Skeletal muscle tissue (tissue), 5 donors: Measurements from ENCODE around the gene C12orf56. TPM values are rescaled to one million over a fixed set of nuclear protein-coding genes. Genes with fewer than 3 reads are reported as not detected.
A peak's percentile ranks its signal among the peaks of the same experiment; 100 is the strongest.
"Not testable (repeated sequence)": the region's sequence is repeated elsewhere in the genome, so short reads cannot be mapped to it uniquely, and the experiment has no call there.

Experiments
- H3K27ac ChIP-seq: one replicate; pipeline ENCODE4 v1.7.0; 2013; ENCODE audit warnings: mild to moderate bottlenecking, low read depth, low read length, inconsistent platforms
- H3K27me3 ChIP-seq, 3 donors: one replicate each; pipeline ENCODE4 v1.7.0; 2013; ENCODE audit warnings: low read length in 3 of 3; ENCODE audit not compliant: control insufficient read depth in 3 of 3, insufficient read depth in 3 of 3
- H3K36me3 ChIP-seq, 3 donors: one replicate each; pipeline ENCODE4 v1.7.0; 2013; ENCODE audit warnings: low read length in 3 of 3; ENCODE audit not compliant: control insufficient read depth in 3 of 3, insufficient read depth in 3 of 3
- H3K4me1 ChIP-seq, 3 donors: one replicate each; pipeline ENCODE4 v1.7.0; 2013; ENCODE audit warnings: low read length in 3 of 3, mild to moderate bottlenecking in 3 of 3; ENCODE audit not compliant: control insufficient read depth in 3 of 3, insufficient read depth in 3 of 3
- H3K4me3 ChIP-seq, 3 donors: one replicate each; pipeline ENCODE4 v1.7.0; 2013; ENCODE audit warnings: low read length in 3 of 3
- H3K9ac ChIP-seq, 3 donors: one replicate each; pipeline ENCODE4 v1.7.0; 2013; ENCODE audit warnings: low read length in 3 of 3, mild to moderate bottlenecking in 3 of 3, moderate library complexity in 2 of 3, low read depth in 1 of 3
- H3K9me3 ChIP-seq, 3 donors: one replicate each; pipeline ENCODE4 v1.7.0; 2013; ENCODE audit warnings: low read length in 3 of 3; ENCODE audit not compliant: control insufficient read depth in 3 of 3
- small RNA-seq: library from RNA; depleted of rRNA; stranded (forward); fragments of <200 nt; gene quantifications from one replicate; pipeline ENCODE3, GENCODE V24; 2014
- total RNA-seq: library from RNA; depleted of rRNA; stranded (reverse); fragments of >200 nt; gene quantifications from one replicate; pipeline ENCODE4 v1.2.3, GENCODE V29; 2014
- donor health status: Osteomylitis.

C12orf56 gene
- total RNA-seq, 1 donor from 2014 or later, result 0.52 TPM

- peaks cover 0 to 12% (median 6%) of the 10 kb centered on the region in 3 donors for H3K4me1 ChIP-seq
- peak within 1 kb of the TSS; percentile 86 for H3K27ac ChIP-seq
- peak within 1 kb of the TSS; percentile 83 to 94 (median 93) for H3K4me3 ChIP-seq
- peak within 1 kb of the TSS; percentile 82 to 95 (median 92) for H3K9ac ChIP-seq
- H3K9me3 ChIP-seq, result no peaks in the 10 kb centered on the region
- no peaks in the 10 kb centered on the region for H3K27me3 ChIP-seq
- H3K36me3 ChIP-seq, result no peaks in the 10 kb centered on the region
Observed at GRCh38 chr12:64222009-64222765, 168.4 kb downstream of the C12orf56 start, which contains the start of gene KICS2. Gene KICS2, minus strand, starts transcription at chr12:64222296. Its CDS starts 59 bp downstream, at chr12:64222237.

GRCh38 chr12:64221651-64222008 is 168.9 kb downstream of the C12orf56 start:
- peak overlapping the region; percentile 83 to 94 (median 93) for H3K4me3 ChIP-seq
- H3K27me3 ChIP-seq, result no peaks in the 10 kb centered on the region
- no peaks in the 10 kb centered on the region for H3K36me3 ChIP-seq
- H3K4me1 ChIP-seq, result peaks cover 0 to 12% (median 6%) of the 10 kb centered on the region in 3 donors
- H3K9me3 ChIP-seq, result no peaks in the 10 kb centered on the region
- H3K27ac ChIP-seq, result peak overlapping the region; percentile 86
- peak overlapping the region; percentile 82 to 95 (median 92) for H3K9ac ChIP-seq

GRCh38 chr12:64220046-64220445 is 170.5 kb downstream of the C12orf56 start:
- Histone ChIP-seq H3K4me3 (no peak overlapping the region), H3K9me3 (no peaks in the 10 kb centered on the region), H3K27ac (no peak overlapping the region), H3K4me1 (peaks cover 0 to 12% (median 6%) of the 10 kb centered on the region in 3 donors), H3K27me3 (no peaks in the 10 kb centered on the region), H3K36me3 (peaks cover 0 to 3% (median 0%) of the 10 kb centered on the region in 3 donors), H3K9ac (no peak overlapping the region)

- Histone ChIP-seq H3K9me3 (no peaks in the 10 kb centered on the region), H3K4me1 (peaks cover 0 to 12% (median 6%) of the 10 kb centered on the region in 3 donors), H3K27ac (no peak overlapping the region), H3K27me3 (no peaks in the 10 kb centered on the region), H3K4me3 (no peak overlapping the region), H3K9ac (no peak overlapping the region), H3K36me3 (peaks cover 0 to 3% (median 0%) of the 10 kb centered on the region in 3 donors)
Observed at GRCh38 chr12:64219145-64219544, 171.4 kb downstream of the C12orf56 start.

- H3K36me3 ChIP-seq, result peaks cover 0 to 3% (median 0%) of the 10 kb centered on the region in 3 donors
- H3K27me3 ChIP-seq, result no peaks in the 10 kb centered on the region
- H3K4me3 ChIP-seq, result no peak overlapping the region
- no peaks in the 10 kb centered on the region for H3K9me3 ChIP-seq
- peaks cover 0 to 12% (median 6%) of the 10 kb centered on the region in 3 donors for H3K4me1 ChIP-seq
- H3K27ac ChIP-seq, result no peak overlapping the region
- no peak overlapping the region for H3K9ac ChIP-seq
Observed at GRCh38 chr12:64218597-64218996, 172.0 kb downstream of the C12orf56 start.

- H3K4me1 ChIP-seq, result peaks cover 0 to 12% (median 6%) of the 10 kb centered on the region in 3 donors
- not testable (repeated sequence) for H3K9ac ChIP-seq, H3K36me3 ChIP-seq, H3K27ac ChIP-seq, H3K27me3 ChIP-seq, H3K4me3 ChIP-seq, H3K9me3 ChIP-seq
Observed at GRCh38 chr12:64217643-64218042, 172.9 kb downstream of the C12orf56 start.

GRCh38 chr12:64216239-64216638 is 174.3 kb downstream of the C12orf56 start:
- no peak overlapping the region for H3K27ac ChIP-seq
- no peaks in the 10 kb centered on the region for H3K27me3 ChIP-seq
- H3K9ac ChIP-seq, result no peak overlapping the region
- H3K9me3 ChIP-seq, result no peaks in the 10 kb centered on the region
- H3K4me3 ChIP-seq, result no peak overlapping the region
- peaks cover 0 to 3% (median 1%) of the 10 kb centered on the region in 3 donors for H3K4me1 ChIP-seq
- peaks cover 2 to 3% (median 3%) of the 10 kb centered on the region in 3 donors for H3K36me3 ChIP-seq

Small RNA genes lying within 50 kb of the gene (small RNA-seq; reads per million reads assigned to genes)
- gene RF01210 (not detected), gene RNU5A-7P (0.28 reads per million, percentile 25 among the genes with 10 or more reads in this experiment)

Other genes starting within 250 kb of the C12orf56 start
- 4.2 TPM for gene KICS2, start 168.5 kb downstream of the C12orf56 start, total RNA-seq
- 35.0 TPM for gene XPOT, start 13.6 kb upstream of the C12orf56 start, total RNA-seq
- gene TBK1, start 61.4 kb upstream of the C12orf56 start, total RNA-seq, result 19.8 TPM
- 31.8 TPM for gene RASSF3, start 219.7 kb upstream of the C12orf56 start, total RNA-seq